ENCODE data around the gene SEC63.
"Not testable (repeated sequence)": the region's sequence is repeated elsewhere in the genome, so short reads cannot be mapped to it uniquely, and the experiment has no call there.

The SEC63 gene

DNA sequence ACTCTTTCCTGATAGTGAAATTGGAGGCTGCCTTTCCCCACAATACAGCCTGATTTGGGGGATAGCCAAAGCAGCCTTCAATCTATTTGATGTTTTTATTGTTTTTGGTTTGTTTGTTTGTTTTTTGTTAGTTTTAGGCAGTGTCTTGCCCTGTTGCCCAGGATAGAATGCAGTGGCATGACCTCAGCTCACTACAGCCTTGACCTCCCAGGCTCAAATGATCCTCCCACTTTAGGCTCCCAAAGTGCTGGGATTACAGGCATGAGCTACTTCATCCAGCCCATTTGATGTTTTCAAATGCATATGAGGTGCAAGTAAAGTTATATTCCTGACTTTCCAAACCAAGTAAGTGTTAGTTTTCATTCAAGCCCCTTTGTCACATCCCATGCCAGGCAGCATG lies 41.3 kb upstream of the SEC63 start:
- TF ChIP-seq, protein P1, sequence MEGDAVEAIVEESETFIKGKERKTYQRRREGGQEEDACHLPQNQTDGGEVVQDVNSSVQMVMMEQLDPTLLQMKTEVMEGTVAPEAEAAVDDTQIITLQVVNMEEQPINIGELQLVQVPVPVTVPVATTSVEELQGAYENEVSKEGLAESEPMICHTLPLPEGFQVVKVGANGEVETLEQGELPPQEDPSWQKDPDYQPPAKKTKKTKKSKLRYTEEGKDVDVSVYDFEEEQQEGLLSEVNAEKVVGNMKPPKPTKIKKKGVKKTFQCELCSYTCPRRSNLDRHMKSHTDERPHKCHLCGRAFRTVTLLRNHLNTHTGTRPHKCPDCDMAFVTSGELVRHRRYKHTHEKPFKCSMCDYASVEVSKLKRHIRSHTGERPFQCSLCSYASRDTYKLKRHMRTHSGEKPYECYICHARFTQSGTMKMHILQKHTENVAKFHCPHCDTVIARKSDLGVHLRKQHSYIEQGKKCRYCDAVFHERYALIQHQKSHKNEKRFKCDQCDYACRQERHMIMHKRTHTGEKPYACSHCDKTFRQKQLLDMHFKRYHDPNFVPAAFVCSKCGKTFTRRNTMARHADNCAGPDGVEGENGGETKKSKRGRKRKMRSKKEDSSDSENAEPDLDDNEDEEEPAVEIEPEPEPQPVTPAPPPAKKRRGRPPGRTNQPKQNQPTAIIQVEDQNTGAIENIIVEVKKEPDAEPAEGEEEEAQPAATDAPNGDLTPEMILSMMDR (IDR thresholded peaks at IDR 0.05; ENCODE audit: low read depth, low read length), result no peak
- no peak for DNase-seq (ENCODE audit: low read depth in 2 of 2)
- H3K4me3 ChIP-seq (replicated peaks in 1 of 2; ENCODE audit: low read depth in 2 of 2, low read length in 2 of 2), result no peak overlapping the region

DNA sequence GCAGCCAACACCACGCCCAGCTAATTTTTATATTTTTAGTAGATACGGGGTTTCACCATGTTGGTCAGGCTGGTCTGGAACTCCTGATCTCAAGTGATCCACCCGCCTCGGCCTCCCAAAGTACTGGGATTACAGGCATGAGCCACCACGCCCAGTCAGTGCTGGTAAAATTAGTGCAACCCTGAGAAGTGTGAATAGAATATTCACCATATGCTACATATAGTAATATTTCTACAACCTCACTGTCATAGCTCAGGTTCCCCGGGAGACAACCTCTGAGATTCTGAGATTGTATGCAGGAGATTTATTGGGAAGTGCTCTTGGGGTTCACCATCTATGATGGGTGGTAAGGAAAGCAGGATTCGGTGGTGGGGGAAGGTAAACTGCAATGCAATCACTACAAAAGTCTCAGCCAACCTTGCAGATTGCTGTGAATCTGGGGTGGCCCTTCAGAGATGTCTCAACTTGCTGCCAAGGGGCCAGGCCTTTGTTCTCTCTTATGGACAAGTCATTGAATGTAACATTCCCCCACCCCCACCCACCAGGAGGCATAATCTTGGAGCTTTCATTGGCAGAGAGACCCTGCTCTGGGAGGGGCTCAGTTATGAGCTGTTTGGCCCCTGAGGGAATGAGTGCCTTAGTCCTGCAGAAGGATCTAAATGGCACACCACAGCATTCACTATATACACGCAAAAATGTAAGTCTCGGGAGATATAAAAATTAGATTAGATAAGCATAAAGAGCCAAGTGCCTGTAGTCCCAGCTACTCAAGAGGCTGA lies 34.0 kb upstream of the SEC63 start:
- TF ChIP-seq, protein P1 (IDR thresholded peaks at IDR 0.05; ENCODE audit: low read depth, low read length), result no peak
- H3K4me3 ChIP-seq (replicated peaks in 1 of 2; ENCODE audit: low read depth in 2 of 2, low read length in 2 of 2), result no peak overlapping the region
- no peak for DNase-seq (ENCODE audit: low read depth in 2 of 2)

DNA sequence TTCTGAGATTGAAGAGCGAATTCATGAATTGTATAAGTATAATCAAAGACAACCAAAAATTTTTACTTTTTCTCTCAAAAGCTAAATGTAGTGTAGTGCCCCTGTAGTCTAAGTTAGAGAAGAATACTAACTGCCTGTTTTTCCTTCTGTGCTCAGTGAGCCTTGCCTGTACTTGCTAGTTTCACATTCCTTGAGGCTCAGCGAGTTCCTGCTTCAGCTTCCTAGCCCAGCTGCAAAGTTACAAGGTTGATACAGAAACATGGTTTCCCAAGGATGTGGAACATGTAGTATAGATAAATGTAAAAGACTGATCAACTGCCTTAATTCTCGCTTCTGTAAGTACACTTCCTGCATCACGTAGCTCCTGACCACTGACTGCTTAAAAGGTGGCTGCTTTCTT lies 33.1 kb upstream of the SEC63 start:
- TF ChIP-seq, protein P1 (IDR thresholded peaks at IDR 0.05; ENCODE audit: low read depth, low read length), result no peak
- no peak overlapping the region for H3K4me3 ChIP-seq (replicated peaks in 1 of 2; ENCODE audit: low read depth in 2 of 2, low read length in 2 of 2)

DNA sequence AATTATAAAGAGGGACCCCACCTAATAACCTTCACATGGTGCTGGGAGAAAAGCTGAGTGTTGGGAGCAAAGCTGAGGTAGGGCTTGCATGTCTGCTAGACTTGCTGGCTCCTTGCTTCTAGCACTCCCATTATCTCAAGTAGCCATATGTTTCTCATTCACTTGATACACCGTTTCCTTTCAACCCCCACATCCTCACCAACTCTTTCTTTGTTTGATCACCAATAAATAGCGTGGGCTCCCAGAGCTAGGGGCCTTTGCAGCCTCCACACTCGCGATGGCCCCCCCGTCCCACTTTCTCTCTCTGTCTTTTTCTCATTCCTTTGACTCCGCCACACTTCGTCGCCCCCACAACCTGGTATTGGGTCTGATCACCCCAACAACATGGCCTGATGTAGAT lies 32.6 kb upstream of the SEC63 start:
- not testable (repeated sequence) for DNase-seq (ENCODE audit: low read depth in 2 of 2); H3K4me3 ChIP-seq (replicated peaks in 1 of 2; ENCODE audit: low read depth in 2 of 2, low read length in 2 of 2)

More for the DNA sequence above, 33.1 kb upstream of the SEC63 start:
- no peak for DNase-seq (ENCODE audit: low read depth in 2 of 2)

DNA sequence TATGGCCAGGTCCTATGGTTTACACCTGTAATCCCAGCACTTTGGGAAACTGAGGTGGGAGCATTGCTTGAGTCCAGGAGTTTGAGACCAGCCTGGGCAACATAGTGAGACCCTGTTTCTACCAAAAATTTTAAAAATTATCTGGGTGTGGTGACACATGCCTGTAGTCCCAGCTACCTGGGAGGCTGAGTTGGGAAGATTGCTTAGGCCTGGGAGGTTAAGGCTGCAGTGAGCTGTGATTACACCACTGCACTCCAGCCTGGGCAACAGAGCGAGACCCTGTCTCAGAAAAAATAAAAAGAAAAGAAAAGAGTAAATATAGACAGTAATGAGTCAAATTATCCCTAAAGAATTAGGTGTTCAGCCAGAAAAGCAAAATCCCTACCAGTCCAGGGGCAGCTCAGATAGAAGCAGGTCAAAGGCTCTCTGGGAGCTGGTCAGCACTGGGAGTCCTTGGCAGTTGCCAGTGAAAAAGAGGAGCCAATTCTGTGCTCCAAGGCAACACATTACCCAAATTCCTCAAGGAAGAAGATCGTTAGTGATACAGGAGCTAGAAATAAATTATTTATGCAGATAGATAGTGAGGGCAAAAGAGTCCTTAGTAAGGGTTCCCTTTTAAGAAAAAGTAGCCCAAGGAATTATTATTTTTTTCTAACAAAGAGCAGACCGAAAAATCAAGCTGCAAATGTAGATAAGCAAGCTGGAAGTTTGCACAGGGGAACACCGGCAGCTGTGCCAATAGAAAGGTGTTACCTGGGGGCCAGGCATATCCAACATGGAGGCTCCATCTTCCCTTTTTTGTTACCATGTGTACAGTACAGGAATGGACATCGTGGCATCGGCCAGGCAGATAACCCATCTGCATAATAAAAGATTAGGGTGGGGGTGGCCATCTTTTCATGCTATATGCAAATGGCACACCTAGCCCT lies 31.4 kb upstream of the SEC63 start:
- no peak for DNase-seq (ENCODE audit: low read depth in 2 of 2)
- TF ChIP-seq, protein P1 (IDR thresholded peaks at IDR 0.05; ENCODE audit: low read depth, low read length), result no peak
- no peak overlapping the region for H3K4me3 ChIP-seq (replicated peaks in 1 of 2; ENCODE audit: low read depth in 2 of 2, low read length in 2 of 2)

DNA sequence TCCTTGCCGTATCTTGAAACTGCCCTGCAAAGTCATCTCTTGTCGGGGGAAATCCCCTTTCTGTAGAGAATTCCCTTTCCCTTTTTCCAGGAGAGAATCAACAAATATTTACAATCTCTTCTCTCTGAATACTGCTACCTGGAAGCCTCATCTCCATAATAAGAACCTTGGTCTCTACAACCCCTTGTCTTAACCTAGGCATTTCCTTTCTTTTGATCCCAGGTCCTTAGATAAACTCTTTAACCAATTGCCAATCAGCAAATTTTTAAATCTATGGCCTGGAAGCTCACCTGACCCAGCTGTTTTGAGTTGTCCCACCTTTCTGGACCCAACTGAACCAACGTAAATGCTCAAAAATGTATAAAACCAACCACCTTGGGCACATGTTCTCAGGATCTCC lies 30.6 kb upstream of the SEC63 start:
- TF ChIP-seq, protein P1 (IDR thresholded peaks at IDR 0.05; ENCODE audit: low read depth, low read length), result no peak
- DNase-seq (ENCODE audit: low read depth in 2 of 2), result no peak
- no peak overlapping the region for H3K4me3 ChIP-seq (replicated peaks in 1 of 2; ENCODE audit: low read depth in 2 of 2, low read length in 2 of 2)

DNA sequence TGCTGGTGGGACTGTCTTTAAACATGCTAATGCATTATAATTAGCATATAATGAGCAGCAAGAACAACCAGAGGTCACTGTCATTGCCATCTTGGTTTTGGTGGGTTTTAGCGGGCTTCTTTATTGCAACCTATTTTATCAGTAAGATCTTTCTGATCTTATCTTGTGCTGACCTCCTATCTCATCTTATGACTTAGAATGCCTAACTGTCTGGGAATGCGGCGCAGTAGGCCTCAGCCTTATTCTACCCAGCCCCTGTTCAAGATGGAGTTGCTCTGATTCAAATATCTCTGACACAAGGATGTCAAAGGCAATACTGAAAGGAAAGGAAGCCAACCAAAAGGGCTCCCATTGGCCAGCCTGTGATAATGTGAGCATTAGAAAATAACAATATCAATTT lies 29.8 kb upstream of the SEC63 start:
- DNase-seq (ENCODE audit: low read depth in 2 of 2), result no peak
- no peak overlapping the region for H3K4me3 ChIP-seq (replicated peaks in 1 of 2; ENCODE audit: low read depth in 2 of 2, low read length in 2 of 2)
- TF ChIP-seq, protein P1 (IDR thresholded peaks at IDR 0.05; ENCODE audit: low read depth, low read length), result no peak
